NCI-H748 treated with DMSO at 0.1 percent for 48 hours (cell line): ENCODE data around the gene FUT7.
A peak's percentile ranks its signal among the peaks of the same experiment; 100 is the strongest.
"Not testable (repeated sequence)": the region's sequence is repeated elsewhere in the genome, so short reads cannot be mapped to it uniquely, and the experiment has no call there.

Source experiments
- DNase-seq: peaks from one replicate; lab custom pipeline; 2025; lab: John Stamatoyannopoulos, UW

Gene FUT7

DNA sequence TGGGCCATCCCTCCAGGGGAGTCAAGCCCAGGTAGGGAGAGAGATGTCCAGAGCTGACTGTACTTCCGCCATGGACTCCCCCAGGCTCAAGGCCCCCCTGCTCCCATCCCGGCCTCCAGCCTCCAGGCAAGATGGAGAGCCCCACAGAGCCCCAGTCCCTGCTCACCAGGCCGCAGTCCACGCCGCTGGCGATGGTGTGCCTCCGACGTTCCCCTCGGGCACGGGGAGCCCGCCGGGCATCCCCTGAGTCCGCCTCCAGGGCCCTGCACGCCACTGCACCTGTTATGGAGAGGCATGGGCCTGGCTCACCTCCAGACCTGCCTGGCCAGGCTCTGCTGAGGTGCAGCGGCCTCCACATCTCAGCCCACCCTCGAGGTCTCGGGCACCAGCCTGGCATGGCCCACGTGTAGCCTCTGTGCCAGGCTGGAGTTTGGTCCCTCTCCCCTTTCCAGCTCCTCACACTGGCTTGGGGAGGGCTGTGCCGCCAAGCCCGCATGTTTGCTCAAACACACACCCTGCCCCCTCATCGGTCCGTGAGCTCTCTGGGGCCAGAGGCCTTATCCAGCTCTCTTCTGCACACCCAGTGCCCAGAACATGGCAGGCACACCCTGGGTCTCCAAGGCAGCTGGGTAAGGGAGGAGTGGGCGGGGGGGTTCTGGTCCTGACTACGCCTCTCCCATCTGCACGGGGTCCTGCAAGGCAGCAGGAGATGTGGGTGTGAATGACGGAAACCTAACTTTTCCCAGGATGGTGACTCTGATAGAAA lies 34.4 kb upstream of the FUT7 start:
- DNase-seq = no peak

DNA sequence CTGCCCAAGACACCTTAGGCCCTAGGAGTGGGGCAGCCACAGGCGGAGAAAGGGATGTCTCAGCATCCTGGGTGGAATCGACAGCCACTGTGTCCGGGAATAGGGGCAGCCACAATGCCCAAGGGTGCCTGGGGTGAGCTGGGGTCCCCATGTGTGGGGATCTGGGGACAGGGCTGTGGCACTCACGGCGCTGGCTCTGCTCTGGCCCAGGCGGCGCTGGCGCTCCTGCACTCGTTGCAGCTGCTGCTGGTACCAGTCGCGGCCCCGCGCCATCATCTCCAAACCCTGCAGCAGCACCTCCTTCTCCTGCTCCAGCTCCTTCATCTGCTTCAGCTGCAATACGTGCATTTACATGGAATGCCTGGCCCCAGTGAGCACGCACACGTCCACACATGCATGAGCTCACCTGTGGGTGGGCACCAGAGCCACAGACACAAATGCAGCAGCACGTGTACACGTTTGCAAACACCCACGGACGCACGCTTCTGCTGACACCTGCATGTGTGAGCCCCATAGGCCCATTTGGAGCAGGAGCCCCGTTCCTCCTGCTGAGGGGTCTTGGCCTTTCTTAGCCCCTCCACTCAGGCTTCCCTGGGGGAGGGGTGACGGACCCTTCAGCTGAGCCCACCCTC lies 33.6 kb upstream of the FUT7 start:
- no peak for DNase-seq

DNA sequence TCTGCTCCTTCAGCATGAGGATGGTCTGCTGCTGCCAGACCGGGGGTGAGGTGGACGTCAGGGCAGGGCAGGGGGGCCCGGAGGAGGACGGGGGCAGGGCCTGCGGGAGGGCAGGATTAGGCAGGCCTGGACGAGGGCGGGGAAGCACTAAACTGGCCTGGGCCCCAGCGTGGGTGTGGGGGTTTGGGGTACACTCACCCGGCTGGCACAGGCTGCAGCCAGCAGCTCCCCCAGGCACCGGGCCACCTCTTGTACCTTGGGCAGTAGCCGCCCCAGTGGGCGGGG lies 32.9 kb upstream of the FUT7 start:
- no peak for DNase-seq

DNA sequence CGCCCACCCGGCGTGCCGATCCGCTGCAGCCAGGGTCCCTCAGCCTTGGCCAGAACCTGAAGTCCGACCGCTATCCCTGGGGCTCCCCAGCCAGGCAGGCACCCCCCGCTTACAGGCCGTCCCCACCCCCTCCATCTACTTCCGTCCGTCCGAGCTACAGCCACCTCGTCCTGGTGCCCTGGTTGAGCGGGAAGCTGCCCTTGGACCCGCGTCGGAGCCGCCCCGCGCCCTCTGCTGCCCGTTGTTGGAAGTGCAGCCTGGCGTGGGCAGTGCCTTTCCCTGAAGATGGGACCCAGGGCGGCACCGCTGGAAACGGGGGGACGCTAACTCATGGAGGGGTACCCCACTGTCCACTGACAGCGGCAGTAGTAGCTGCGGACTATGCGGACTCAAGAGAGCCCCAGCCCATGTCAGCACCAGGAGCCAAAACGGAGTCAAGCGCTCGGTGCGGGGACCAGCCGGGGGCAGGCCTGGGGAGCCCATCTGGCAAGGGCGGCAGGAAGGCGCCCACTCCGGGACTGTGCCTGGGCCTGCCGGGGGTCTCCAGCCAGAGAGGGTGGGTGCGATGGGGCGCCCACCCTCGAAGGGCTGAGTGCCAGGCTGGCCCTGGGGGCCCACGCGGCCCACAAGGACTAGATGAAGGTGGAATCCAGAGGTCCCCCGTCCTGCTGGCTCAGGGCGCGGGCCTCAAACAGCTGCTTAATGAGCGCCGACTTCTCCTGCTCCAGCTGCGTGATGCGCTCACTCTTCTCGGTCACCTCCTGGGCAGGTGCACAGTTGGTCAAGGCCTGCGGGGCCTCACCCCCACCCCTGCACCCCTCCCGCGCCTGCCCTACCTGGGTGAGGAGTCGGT lies 32.4 kb upstream of the FUT7 start:
- peak; percentile 31 for DNase-seq

DNA sequence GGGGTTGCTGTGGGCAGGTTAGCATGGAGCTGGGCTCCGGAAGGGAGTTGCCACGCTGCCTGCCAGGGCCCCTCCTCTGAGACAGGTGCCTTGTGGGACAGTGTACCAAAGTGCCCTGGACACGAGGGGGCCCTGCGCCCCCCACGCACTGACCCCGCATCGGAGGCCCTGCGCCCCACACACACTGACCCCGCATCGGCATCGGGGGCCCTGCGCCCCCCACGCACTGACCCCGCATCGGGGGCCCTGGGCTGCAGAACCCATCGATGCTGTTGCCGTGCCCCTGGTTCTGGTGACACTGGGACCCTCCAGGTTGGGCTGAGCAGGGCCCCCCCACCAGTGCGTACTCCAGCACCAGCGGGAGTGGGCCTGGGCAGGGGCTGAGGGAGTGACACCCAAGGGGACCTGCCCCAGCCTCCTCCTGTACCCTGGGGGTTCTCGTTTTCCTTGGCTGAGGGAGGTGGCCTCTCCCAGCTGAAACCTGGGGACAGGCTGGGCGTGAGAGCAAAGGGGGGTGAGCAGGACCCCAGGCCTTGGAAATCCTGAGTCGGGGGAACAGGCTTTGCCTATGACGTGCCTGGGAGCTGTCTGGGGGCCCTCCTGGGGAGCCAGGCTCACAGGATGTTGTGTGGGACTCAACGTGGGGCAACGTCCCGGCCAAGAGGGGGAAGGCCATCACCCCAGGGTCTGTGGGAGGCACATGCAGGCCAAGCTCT lies 31.6 kb upstream of the FUT7 start:
- no peak for DNase-seq

DNA sequence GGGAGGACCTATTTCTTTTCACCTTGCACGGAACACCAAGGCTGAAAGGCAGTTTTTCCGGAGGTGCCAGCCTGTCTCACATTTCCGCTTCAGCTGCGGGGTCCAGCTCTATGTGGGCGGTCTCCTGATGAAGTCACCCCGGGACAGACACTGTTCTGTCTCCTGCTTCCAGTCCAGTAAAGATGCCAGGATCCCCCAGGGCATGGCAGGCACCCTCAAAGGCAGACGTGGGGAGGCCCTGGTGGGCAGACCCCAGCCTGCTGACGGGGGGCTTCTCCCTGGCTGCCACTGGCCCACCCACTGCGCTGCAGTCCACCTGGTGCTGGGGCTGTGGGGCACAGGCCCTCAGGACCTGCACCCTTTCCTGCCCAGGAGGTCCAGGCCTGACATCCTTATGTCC lies 30.9 kb upstream of the FUT7 start:
- not testable (repeated sequence) for DNase-seq

DNA sequence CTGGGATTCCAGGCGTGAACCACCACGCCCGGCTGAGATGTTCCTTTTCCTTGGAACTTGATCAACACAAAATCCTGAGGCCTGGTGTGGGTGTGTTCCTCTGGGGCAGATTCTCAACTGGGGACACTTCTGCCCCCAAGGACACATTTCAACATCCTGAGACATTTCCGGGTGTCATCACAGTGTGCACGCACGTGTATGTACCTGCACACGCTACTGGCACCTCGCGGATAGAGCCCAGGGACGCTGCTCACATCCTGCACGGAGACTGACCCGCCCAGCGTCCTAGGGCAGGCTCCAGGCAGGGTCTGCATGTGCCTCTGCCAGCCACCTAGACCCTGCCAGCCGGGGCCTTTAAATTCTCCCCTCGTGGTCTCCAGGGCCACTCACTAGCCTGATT lies 30.5 kb upstream of the FUT7 start:
- DNase-seq = no peak

DNA sequence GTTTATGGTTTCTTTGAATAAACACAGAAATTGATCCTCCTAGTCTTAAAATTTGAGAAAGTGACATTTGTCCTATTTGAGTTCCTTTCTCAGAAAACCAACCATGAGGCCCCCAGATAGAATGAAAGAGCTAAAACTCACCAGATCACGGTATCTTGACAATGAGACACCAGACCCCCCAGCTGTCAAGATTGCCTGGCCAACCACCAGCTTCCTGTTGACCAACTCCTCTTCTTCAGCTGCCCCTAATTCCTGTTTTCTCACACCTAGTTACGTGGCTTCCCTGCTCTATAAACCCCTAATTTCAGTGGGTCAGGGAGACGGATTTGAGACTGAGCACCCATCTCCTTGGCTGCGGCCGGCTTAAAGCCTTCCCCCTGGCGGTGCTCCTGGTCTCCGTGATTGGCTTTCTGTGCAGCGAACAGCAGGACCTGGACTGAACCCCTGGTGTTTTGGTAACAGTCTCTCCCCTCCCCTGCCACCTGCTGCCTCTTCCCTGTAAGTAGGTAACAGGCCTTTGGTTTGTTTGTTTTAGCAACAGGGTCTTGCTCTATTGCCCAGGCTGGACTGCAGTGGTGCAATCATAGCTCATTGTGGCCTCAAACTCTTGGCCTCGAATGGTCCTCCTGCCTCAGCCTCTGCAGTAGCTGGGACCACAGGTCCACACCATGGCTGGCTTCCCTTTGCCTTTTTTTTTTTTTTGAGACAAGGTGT lies 26.8 kb upstream of the FUT7 start:
- no peak for DNase-seq

DNA sequence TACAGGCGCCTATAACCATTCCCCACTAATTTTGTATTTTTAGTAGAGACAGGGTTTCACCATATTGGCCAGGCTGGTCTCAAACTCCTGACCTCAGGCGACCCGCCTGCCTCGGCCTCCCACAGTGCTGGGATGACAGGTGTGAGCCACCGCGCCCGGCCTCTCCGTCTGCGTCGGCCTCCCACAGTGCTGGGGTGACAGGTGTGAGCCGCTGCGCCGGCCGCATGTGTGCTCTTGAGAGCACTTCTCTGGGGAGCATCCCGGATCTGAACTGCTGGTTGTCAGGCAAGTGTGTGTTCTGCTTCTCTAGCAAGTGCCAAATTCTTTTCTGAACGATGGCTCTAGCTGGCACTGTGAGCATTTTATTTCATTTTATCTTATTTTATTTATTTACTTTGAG lies 25.7 kb upstream of the FUT7 start:
- DNase-seq = no peak

DNA sequence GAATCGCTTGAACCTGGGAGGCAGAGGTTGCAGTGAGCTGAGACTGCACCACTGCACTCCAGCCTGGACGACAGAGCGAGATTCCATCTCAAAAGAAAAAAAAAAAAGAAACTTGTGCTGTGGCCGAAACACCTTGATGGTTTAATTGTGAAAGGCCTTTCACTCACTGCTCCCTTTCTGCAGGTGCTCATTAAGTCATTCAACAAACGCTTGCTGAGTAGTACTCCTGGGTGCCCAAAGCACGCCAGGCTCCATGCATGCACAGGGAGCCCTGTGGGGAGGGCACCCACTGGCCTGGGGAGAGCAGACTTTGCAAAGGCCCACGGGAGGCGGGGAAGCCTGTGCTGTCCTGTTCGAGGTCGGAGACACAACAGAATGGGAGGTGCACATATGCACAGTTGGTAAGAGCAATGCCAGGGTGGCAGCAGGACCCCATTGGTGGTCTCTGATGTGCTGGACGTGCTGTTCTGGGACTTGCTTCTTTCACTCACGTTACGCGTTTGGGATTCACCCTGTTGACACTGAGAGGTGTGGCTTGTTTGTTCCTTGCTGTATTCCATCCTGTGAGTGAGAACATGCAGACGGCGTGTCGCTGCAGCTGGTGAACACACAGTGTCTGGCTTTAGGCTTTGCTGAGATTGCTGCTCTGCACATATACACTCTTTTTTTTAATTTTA lies 25.0 kb upstream of the FUT7 start:
- no peak for DNase-seq

DNA sequence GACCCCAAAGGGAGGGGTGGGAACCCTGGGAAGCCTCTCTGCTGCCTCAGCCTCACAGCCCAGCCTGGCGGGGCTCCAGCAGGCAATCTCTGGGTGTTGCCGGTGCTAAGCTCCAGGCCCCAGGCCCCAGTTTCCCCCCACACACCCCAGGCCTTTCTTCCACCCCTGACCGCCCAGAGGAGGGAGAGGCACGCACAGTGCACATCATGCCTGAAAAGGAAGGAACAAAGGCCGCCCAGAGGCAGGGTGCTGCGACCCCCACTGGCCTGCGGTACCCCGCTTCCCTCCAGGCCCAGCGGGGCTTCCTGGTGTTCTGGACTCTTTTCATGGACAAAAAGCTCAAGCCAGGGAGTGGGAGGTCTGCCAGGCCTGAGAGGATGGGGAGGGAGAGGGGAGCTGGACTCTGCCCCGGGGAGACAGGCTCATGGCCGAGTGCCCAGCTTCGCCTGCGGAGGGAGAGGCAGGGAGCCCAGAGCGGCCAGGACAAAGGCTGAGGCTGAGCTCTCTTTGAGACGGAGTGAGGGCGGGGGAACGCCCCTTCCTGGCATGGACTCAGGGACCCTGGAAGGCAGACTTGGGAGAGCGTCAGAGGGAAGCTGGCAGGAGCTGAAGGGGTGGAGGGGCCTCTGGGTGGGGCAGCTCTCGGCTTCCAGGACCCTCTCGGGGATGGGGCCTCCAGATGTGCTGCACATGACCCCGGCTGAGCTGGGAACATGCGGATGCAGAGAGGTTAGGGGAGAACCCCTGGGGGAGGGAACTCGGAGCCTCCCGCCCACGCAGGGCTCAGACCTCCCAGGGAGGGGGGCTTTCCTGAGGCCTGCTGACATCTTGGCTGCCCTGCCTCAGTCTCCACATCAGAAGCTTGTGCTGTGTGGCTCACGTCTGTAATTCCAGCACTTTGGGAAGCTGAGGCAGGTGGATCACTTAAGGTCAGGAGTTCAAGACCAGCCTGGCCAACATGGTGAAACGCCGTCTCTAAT lies 23.8 kb upstream of the FUT7 start:
- DNase-seq = no peak

DNA sequence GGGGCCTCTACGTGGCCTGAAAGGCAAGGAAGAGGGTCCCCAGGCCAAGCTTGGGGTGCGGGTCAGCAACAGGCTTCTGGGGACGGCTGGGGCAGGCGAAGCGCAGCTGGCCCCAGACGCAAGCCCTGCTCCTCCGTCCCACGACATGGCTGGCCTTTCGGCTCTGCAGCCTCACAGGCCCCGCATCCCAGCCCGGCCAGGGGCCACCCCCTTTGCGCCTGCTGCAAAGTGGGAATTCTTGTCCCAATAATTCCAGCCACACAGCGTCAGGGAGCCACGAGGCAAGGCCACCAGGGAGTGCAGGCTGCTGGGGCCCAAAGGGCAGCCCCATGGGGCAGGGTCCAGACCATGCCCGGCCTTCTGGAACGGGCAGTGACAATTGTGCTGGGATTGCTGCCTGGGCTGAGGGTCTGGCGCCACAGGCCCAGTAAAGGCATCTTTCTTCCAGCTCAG lies 23.1 kb upstream of the FUT7 start:
- no peak for DNase-seq

DNA sequence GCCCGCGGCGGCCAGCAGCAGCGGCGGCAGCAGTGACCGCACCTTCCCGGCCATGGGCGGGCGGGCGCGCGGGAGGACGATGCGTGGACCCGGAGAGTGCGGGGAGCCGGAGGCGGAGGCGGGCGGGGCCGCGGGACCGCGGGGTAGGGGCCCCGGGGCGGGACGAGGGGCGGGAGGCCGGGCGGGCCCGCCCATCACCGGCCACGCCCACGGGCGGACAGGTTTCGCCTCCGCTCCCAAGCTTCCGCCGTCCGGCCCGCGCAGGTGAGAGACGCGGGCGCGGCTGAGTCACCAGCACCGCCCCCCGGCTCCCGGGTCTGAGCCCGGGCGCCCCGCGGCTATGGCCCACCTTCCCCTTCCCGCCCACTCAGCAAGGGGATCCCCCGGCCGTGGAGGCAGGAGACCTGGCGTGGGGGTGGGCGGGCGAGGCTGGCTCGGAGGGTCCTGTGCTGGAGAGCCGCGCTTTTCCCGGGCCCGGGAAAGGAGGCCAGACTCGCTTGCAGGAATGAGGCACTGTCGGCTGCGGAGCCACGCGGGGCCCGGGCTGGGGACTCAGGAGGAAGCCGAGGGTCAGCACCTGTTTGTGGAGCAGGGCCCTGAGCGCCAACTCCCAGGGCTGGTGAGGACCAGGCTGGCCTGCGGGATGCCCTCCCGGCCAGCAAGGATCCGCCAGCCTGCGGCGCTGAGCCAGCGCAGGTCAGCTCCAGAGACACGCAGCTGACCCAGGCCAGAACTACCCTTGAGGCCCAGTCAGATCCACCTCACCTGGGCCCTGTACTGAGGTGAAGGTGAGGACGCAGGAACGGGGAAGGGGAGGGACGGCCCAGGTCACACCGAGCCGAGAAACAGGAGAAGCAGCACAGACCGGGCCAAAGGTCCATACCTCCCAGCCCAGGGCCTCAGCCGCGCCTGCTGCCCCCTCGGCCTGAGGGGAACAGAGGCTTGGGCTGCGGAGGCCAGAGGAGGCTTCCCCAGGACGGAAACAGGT lies 22.4 kb upstream of the FUT7 start, which contains the start of gene ENTPD2:
Gene ENTPD2 (minus strand): TSS at position 118 of the 988 bp plus-strand sequence. CDS start 64 bp downstream, at position 54.
- DNase-seq = no peak

DNA sequence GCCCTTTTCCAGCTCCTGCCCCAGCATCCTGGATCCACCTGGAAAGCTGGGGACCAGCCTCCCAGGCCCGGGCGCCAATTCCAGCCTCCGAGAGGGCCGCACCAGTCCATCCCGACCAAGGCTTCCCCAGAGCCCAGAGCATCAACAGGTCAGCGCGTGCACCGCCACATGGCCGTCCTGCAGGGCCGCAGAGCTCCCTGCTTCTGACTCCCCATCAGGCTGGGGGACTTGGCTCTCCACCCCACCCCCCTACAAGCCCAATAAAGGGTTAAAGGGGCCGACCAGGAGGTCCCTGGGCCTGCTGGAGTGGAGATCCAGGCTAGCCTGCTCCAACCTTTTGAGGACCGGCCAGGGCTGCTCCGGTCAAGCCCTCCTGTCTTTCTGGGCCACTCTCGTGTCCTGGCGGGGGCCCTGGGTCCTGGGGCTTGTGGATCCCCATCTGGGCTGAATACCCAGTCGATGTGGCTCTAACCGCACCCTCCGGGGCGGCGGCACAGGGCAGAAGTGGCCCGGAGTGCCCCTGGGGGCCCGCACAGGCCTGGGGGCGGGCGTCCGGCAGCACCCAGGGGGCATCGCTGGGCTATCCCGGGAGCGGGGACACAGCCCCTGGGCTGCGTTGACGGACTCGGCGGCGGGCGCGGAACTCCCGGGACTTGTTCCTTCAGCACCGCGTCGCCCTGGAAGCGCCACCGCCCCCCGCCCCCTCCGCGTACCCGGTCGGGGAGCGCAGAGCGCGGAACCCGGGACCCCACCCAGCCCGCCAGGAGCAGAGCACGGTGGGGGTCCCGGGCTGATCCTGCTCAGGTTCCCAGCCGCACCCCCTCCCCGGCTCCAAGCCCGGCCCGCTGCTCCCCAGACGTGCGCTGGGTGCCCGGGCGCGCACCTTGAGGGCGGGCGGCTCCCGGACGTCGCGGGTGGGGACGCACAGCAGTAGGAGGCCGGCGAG lies 21.4 kb upstream of the FUT7 start:
- DNase-seq = no peak

DNA sequence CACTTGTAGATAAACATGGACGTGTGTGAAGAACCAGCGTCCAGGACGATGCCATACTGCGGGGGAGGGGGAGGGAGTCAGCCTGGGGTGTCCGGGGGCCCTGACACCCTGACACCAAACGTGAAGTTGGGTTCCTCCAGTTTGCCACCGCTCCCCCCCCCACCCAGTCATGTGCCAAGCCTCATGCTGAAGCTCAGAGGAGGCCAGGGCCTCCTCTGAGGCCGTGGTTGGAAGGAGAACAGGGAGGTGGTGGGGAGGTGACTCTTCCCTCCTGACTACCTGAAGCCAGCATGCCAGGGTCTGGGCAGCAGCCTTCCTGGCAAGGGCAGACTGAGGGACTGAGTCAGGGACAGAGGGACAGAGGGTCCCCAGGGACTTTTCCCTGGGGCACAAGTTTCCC lies 20.4 kb upstream of the FUT7 start:
- no peak for DNase-seq

DNA sequence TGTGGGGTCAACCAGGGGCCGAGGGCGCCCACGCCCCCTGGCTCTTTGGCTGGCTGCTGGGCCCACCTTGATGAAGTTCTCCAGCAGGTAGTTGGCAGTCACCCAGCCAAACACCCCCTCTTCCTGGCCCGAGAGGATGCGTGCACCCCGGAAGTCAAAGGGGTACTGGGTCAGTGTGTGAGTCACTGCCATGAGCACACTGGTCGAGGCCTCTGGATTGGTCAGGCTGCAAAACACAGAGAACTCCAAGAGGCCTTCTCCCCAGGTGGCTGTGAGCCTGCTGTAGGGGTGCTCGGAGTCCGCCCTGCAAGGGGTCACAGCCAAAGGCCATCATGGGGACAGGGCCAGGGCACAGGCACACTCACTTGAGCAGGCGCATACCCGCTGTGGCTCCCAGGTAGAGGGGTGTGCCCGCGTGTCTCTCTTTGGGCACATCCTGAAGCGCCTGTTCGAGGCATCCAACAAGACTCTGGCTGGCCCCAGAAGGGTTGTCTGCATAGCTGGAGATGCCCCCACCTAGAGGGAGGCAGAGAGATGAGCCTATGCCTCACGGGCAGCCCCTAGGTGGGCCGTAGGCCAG lies 19.3 kb upstream of the FUT7 start:
- no peak for DNase-seq

DNA sequence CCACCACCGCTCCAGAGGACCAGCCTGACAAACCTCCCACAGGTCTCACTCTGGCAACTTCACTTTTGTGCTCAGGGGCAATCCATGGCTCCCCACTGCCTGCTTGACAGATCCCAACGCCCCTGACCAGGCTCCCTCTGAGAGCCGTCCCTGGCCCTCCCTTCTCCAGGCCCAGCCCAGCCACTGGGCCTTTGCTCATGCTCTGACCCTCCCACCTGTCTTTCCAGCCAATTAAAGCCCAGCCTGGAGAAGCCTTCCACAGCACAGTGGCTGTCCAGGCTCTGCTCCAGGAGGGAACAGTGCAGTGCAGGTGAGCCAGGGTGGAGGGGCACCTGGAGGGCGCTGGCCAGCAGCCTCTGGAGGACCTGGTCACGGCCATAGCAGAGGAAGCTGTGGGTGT lies 18.7 kb upstream of the FUT7 start:
- DNase-seq = no peak
